HepG2 (cell line): ENCODE results near the gene NAT14. TPM values are rescaled to one million over a fixed set of nuclear protein-coding genes. Genes with fewer than 3 reads are reported as not detected.

Experiments
- CAMTA2 ChIP-seq: sonication (generic); formaldehyde crosslinking; IDR thresholded peaks from 2 replicates; pipeline ENCODE4 v1.4.0; 2020; ENCODE audit warnings: mild to moderate bottlenecking, missing genetic modification reagents, borderline replicate concordance
- ELF3 ChIP-seq: IDR thresholded peaks from 2 replicates; pipeline ENCODE4 v1.6.1; 2016; ENCODE audit warnings: missing genetic modification reagents, missing compliant biosample characterization
- EZH2 ChIP-seq: conservative IDR thresholded peaks from 2 replicates; pipeline ENCODE4 v1.6.1; 2012; ENCODE audit warnings: mild to moderate bottlenecking, low read depth, low read length, moderate library complexity
- KLF12 ChIP-seq: sonication (generic); formaldehyde crosslinking; IDR thresholded peaks from 2 replicates; pipeline ENCODE4 v1.4.0; 2020; ENCODE audit warnings: missing genetic modification reagents, borderline replicate concordance
- KLF16 ChIP-seq, 2 experiments: sonication (generic) in 1 of 2; formaldehyde crosslinking in 1 of 2; IDR thresholded peaks; 2 replicates each; pipeline versions ENCODE4 v1.6.1 to v1.8.0; 2016 to 2023; ENCODE audit warnings: missing genetic modification reagents in 2 of 2, missing compliant biosample characterization in 1 of 2
- MYNN ChIP-seq: sonication (generic); formaldehyde crosslinking; IDR thresholded peaks from 2 replicates; pipeline ENCODE4 v1.4.0; 2020; ENCODE audit warnings: mild to moderate bottlenecking, low read depth, missing genetic modification reagents
- NR1H2 ChIP-seq: sonication (generic); formaldehyde crosslinking; IDR thresholded peaks from 2 replicates; pipeline ENCODE4 v1.8.1; 2022; ENCODE audit warnings: low read depth, missing genetic modification reagents, borderline replicate concordance
- NR2F2 ChIP-seq: IDR thresholded peaks from 2 replicates; pipeline ENCODE4 v1.6.1; 2012; ENCODE audit warnings: low read depth, inconsistent platforms, borderline replicate concordance
- NR2F6 ChIP-seq, 2 experiments: IDR thresholded peaks; 2 replicates each; pipeline ENCODE4 v1.6.1; 2016; ENCODE audit warnings: antibody characterized with exemption in 1 of 2, mild to moderate bottlenecking in 1 of 2
- U2AF1 ChIP-seq: fragments of 200-400 bp; formaldehyde crosslinking; optimal IDR thresholded peaks from 2 replicates; pipeline ENCODE3; 2017; ENCODE audit warnings: mild to moderate bottlenecking, low read depth, low read length
- ZNF224 ChIP-seq: sonication (generic); formaldehyde crosslinking; IDR thresholded peaks from 2 replicates; pipeline ENCODE4 v1.5.0; 2020; ENCODE audit warnings: mild to moderate bottlenecking, missing genetic modification reagents
- ZNF225 ChIP-seq: sonication (generic); formaldehyde crosslinking; IDR thresholded peaks from 2 replicates; pipeline ENCODE4 v1.4.0; 2020; ENCODE audit warnings: mild to moderate bottlenecking, missing genetic modification reagents
- ZNF329 ChIP-seq: sonication (generic); formaldehyde crosslinking; IDR thresholded peaks from 2 replicates; pipeline ENCODE4 v1.9.0; 2021; ENCODE audit warnings: low read depth, mild to moderate bottlenecking, missing genetic modification reagents
- ZNF431 ChIP-seq: sonication (generic); formaldehyde crosslinking; IDR thresholded peaks from 2 replicates; pipeline ENCODE4 v1.9.0; 2022; ENCODE audit warnings: missing genetic modification reagents, low read depth, mild to moderate bottlenecking, borderline replicate concordance
- ZNF510 ChIP-seq: sonication (generic); formaldehyde crosslinking; IDR thresholded peaks from 2 replicates; pipeline ENCODE4 v1.4.0; 2020; ENCODE audit warnings: low read depth, mild to moderate bottlenecking, missing genetic modification reagents
- ZNF564 ChIP-seq: sonication (generic); formaldehyde crosslinking; IDR thresholded peaks from 2 replicates; pipeline ENCODE4 v1.8.1; 2023; ENCODE audit warnings: mild to moderate bottlenecking, missing genetic modification reagents
- ZNF598 ChIP-seq: sonication (generic); formaldehyde crosslinking; IDR thresholded peaks from 2 replicates; pipeline ENCODE4 v1.5.1; 2020; ENCODE audit warnings: mild to moderate bottlenecking, missing genetic modification reagents, borderline replicate concordance
- ZNF616 ChIP-seq: sonication (generic); formaldehyde crosslinking; IDR thresholded peaks from 2 replicates; pipeline ENCODE4 v1.5.0; 2020; ENCODE audit warnings: low read depth, mild to moderate bottlenecking, missing genetic modification reagents
- ZNF720 ChIP-seq: sonication (generic); formaldehyde crosslinking; IDR thresholded peaks from 2 replicates; pipeline ENCODE4 v1.4.0; 2020; ENCODE audit warnings: missing genetic modification reagents
- ZNF788 ChIP-seq: sonication (generic); formaldehyde crosslinking; IDR thresholded peaks from 2 replicates; pipeline ENCODE4 v1.5.0; 2020; ENCODE audit warnings: mild to moderate bottlenecking, missing genetic modification reagents, borderline replicate concordance
- polyA plus RNA-seq, 8 experiments: library from polyadenylated mRNA; depleted of rRNA in 3 of 8; stranded (reverse) in 7 of 8; unstranded in 1 of 8; fragments of >200 nt; fragmentation: Illumina TruSeq in 4 of 8; extraction: Trizol in 4 of 8; gene quantifications; 2 replicates each; pipeline versions ENCODE4 v1.2.1 to v1.2.3, GENCODE V29; 2011 to 2016; ENCODE audit warnings: low read depth in 4 of 8, missing spikeins in 1 of 8, mixed read lengths in 1 of 8; ENCODE audit not compliant: insufficient read depth in 1 of 8
- total RNA-seq, 5 experiments: library from RNA; depleted of rRNA; stranded (reverse); fragments of >200 nt; fragmentation: Illumina TruSeq; extraction: Trizol; gene quantifications; 2 replicates each; pipeline ENCODE4 v1.2.3, GENCODE V29; 2016; ENCODE audit warnings: low read depth in 1 of 5
- TF ChIP-seq, protein P1 (sequence below): IDR thresholded peaks from 2 replicates; pipeline ENCODE4 v1.6.1; 2016; ENCODE audit warnings: missing biosample characterization, missing genetic modification reagents, low read depth
- TF ChIP-seq, protein P2 (sequence below): sonication (generic); formaldehyde crosslinking; IDR thresholded peaks from 2 replicates; pipeline ENCODE4 v1.5.1; 2020; ENCODE audit warnings: mild to moderate bottlenecking, missing genetic modification reagents, borderline replicate concordance
- TF ChIP-seq, protein P3 (sequence below): sonication (generic); formaldehyde crosslinking; IDR thresholded peaks from 2 replicates; pipeline ENCODE4 v1.8.1; 2023; ENCODE audit warnings: mild to moderate bottlenecking, inconsistent platforms, moderate library complexity, missing genetic modification reagents, borderline replicate concordance

The NAT14 gene
- total and polyA plus RNA-seq, 2 of the 13 experiments (the other 11 are each of a cell fraction or from before 2014, with no cell fraction given), result 20.7 to 22.3 TPM

DNA sequence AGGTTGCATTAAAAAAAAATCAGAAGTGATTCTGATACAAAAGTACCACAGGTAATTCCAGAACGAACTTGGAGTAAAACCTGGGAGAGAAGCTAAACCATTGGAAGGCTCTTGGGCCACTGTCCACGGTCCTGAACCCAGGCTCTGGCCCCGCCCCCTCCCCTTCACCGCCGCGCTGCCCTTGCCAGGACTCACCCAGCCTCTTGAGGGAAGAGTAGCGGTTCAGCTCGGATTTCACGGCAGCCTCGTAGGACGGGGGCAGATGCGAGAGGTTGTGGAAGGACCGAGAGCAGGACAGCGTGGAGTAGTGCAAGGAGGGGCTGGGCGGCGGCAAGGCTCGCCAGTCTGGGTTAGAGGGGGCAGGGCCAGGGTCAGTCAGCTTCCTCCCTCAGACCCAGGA, 47.6 kb upstream of the NAT14 start (continued):
- TF ChIP-seq, protein P1, sequence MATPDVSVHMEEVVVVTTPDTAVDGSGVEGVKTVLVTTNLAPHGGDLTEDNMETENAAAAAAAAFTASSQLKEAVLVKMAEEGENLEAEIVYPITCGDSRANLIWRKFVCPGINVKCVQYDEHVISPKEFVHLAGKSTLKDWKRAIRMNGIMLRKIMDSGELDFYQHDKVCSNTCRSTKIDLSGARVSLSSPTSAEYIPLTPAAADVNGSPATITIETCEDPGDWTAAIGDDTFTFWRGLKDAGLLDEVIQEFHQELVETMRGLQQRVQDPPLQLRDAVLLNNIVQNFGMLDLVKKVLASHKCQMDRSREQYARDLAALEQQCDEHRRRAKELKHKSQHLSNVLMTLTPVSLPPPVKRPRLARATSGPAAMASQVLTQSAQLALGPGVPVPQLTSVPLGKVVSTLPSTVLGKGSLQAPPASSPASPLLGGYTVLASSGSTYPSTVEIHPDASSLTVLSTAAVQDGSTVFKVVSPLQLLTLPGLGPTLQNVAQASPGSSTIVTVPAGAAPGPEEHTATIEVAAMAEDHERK (CRISPR knock-in tag), result no peak
- peak; percentile 51; the same call in 1 of the 2 replicates for TF ChIP-seq ZNF616 (CRISPR knock-in tag)
- no peak for TF ChIP-seq U2AF1
- 0 out of 2 replicates have a peak, but pooled peaks have one; percentile 37 for TF ChIP-seq ZNF329
- TF ChIP-seq MYNN (CRISPR knock-in tag), result 0 out of 2 replicates have a peak, but pooled peaks have one; percentile 47
- TF ChIP-seq, protein P2, sequence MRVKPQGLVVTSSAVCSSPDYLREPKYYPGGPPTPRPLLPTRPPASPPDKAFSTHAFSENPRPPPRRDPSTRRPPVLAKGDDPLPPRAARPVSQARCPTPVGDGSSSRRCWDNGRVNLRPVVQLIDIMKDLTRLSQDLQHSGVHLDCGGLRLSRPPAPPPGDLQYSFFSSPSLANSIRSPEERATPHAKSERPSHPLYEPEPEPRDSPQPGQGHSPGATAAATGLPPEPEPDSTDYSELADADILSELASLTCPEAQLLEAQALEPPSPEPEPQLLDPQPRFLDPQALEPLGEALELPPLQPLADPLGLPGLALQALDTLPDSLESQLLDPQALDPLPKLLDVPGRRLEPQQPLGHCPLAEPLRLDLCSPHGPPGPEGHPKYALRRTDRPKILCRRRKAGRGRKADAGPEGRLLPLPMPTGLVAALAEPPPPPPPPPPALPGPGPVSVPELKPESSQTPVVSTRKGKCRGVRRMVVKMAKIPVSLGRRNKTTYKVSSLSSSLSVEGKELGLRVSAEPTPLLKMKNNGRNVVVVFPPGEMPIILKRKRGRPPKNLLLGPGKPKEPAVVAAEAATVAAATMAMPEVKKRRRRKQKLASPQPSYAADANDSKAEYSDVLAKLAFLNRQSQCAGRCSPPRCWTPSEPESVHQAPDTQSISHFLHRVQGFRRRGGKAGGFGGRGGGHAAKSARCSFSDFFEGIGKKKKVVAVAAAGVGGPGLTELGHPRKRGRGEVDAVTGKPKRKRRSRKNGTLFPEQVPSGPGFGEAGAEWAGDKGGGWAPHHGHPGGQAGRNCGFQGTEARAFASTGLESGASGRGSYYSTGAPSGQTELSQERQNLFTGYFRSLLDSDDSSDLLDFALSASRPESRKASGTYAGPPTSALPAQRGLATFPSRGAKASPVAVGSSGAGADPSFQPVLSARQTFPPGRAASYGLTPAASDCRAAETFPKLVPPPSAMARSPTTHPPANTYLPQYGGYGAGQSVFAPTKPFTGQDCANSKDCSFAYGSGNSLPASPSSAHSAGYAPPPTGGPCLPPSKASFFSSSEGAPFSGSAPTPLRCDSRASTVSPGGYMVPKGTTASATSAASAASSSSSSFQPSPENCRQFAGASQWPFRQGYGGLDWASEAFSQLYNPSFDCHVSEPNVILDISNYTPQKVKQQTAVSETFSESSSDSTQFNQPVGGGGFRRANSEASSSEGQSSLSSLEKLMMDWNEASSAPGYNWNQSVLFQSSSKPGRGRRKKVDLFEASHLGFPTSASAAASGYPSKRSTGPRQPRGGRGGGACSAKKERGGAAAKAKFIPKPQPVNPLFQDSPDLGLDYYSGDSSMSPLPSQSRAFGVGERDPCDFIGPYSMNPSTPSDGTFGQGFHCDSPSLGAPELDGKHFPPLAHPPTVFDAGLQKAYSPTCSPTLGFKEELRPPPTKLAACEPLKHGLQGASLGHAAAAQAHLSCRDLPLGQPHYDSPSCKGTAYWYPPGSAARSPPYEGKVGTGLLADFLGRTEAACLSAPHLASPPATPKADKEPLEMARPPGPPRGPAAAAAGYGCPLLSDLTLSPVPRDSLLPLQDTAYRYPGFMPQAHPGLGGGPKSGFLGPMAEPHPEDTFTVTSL (CRISPR knock-in tag), result no peak
- TF ChIP-seq CAMTA2, result no peak
- TF ChIP-seq ZNF431 (CRISPR knock-in tag), result no peak
- no peak for TF ChIP-seq EZH2
- no peak for TF ChIP-seq NR2F6 (IDR thresholded peaks at IDR 0.05)
- no peak for TF ChIP-seq NR2F6 (CRISPR knock-in tag; IDR thresholded peaks at IDR 0.05)
- TF ChIP-seq NR1H2 (CRISPR knock-in tag), result no peak; the same call in 1 of the 2 replicates
- TF ChIP-seq NR2F2, result no peak
- TF ChIP-seq, protein P3, sequence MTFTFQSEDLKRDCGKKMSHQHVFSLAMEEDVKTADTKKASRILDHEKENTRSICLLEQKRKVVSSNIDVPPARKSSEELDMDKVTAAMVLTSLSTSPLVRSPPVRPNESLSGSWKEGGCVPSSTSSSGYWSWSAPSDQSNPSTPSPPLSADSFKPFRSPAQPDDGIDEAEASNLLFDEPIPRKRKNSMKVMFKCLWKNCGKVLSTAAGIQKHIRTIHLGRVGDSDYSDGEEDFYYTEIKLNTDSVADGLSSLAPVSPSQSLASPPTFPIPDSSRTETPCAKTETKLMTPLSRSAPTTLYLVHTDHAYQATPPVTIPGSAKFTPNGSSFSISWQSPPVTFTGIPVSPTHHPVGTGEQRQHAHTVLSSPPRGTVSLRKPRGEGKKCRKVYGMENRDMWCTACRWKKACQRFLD (CRISPR knock-in tag), result no peak
- no peak for TF ChIP-seq ZNF510 (CRISPR knock-in tag)
- TF ChIP-seq ELF3 (CRISPR knock-in tag), result 0 out of 2 replicates have a peak, but pooled peaks have one; percentile 56
- peak; percentile 46; the same call in 1 of the 2 replicates for TF ChIP-seq ZNF225 (CRISPR knock-in tag)
- TF ChIP-seq ZNF564 (CRISPR knock-in tag), result peak; percentile 41; the same call in 1 of the 2 replicates
- TF ChIP-seq KLF12 (CRISPR knock-in tag), result 0 out of 2 replicates have a peak, but pooled peaks have one; percentile 60
- peak in 1 of 2 experiments; percentile 89; a peak in 2 of 4 replicates for TF ChIP-seq KLF16 (CRISPR knock-in tag; IDR thresholded peaks at IDR 0.05)
- TF ChIP-seq ZNF788, result no peak
- TF ChIP-seq ZNF598 (CRISPR knock-in tag), result no peak
- no peak for TF ChIP-seq ZNF720 (CRISPR knock-in tag)
- no peak for TF ChIP-seq ZNF224
